Measurements from ENCODE around the gene MYEF2. TPM values are rescaled to one million over a fixed set of nuclear protein-coding genes. Genes with fewer than 3 reads are reported as not detected.

Gene MYEF2
- 10 to 100 TPM; 12.3 to 13.2 TPM for total RNA-seq
- long read RNA-seq, partial matches to known transcripts, result 0 of 2 reads
- long read RNA-seq, other reads (novel, unspliced or antisense), result 2 of 2 reads

- intact Hi-C loops (cut with DNase I, micrococcal nuclease), result no loop called here
- ATAC-seq, result peak; percentile 90
- DNase-seq, result peak; percentile 66 to 79
These were observed at the start of gene MYEF2 for GRCh38 chr15:48177766-48178647. Gene MYEF2 (minus strand): TSS chr15:48178295. CDS start chr15:48178237, 58 bp downstream.

GRCh38 chr15:48225771-48226170, 47.7 kb upstream of the MYEF2 start:
- intact Hi-C loops (cut with DNase I, micrococcal nuclease), result no loop called here
- ATAC-seq (no peak), DNase-seq (no peak)

GRCh38 chr15:48222627-48223026, 44.5 kb upstream of the MYEF2 start:
- no peak for DNase-seq
- intact Hi-C loops (cut with DNase I, micrococcal nuclease), result no loop called here
- no peak for ATAC-seq

- intact Hi-C loops (cut with DNase I, micrococcal nuclease), result no loop called here
- ATAC-seq (no peak), DNase-seq (no peak)
These were observed 43.8 kb upstream of the MYEF2 start for GRCh38 chr15:48221885-48222284.

GRCh38 chr15:48221261-48221660, 43.2 kb upstream of the MYEF2 start:
- intact Hi-C loops (cut with DNase I, micrococcal nuclease), result no loop called here
- ATAC-seq, result no peak
- no peak for DNase-seq

GRCh38 chr15:48205981-48206380, 27.9 kb upstream of the MYEF2 start, which contains the start of gene SLC12A1:
Gene SLC12A1 (plus strand): TSS chr15:48206302. CDS start chr15:48207720, 1,418 bp downstream.
- ATAC-seq (no peak), DNase-seq (no peak)
- intact Hi-C loops (cut with DNase I, micrococcal nuclease), result no loop called here

GRCh38 chr15:48202068-48202467, 24.0 kb upstream of the MYEF2 start:
- DNase-seq, result no peak
- ATAC-seq, result no peak
- intact Hi-C loops (cut with DNase I, micrococcal nuclease), result no loop called here

- DNase-seq (peak in 1 of 2 donors; percentile 8), ATAC-seq (peak; percentile 75)
- intact Hi-C loops (cut with DNase I, micrococcal nuclease), result no loop called here
These were observed 13.6 kb upstream of the MYEF2 start, which contains the start of gene CTXN2 for GRCh38 chr15:48191574-48192225. Gene CTXN2 (plus strand): TSS chr15:48191665. CDS start chr15:48201301, 9,636 bp downstream.

GRCh38 chr15:48190932-48191573, 13.0 kb upstream of the MYEF2 start:
- intact Hi-C loops (cut with DNase I, micrococcal nuclease), result no loop called here
- peak; percentile 91 for ATAC-seq
- peak; percentile 55 to 89 for DNase-seq

GRCh38 chr15:48186271-48186670, 8.2 kb upstream of the MYEF2 start:
- DNase-seq (no peak), ATAC-seq (no peak)
- intact Hi-C loops (cut with DNase I, micrococcal nuclease), result no loop called here

- ATAC-seq (no peak), DNase-seq (no peak)
- intact Hi-C loops (cut with DNase I, micrococcal nuclease), result no loop called here
These were observed 7.4 kb upstream of the MYEF2 start for GRCh38 chr15:48185529-48185928.

GRCh38 chr15:48182749-48183148, 4.7 kb upstream of the MYEF2 start:
- DNase-seq, result no peak
- intact Hi-C loops (cut with DNase I, micrococcal nuclease), result no loop called here
- ATAC-seq, result no peak

- no peak for ATAC-seq
- intact Hi-C loops (cut with DNase I, micrococcal nuclease), result no loop called here
- DNase-seq, result no peak
These were observed 495 bp upstream of the MYEF2 start for GRCh38 chr15:48178648-48178931.

- intact Hi-C loops (cut with DNase I, micrococcal nuclease), result no loop called here
- ATAC-seq (peak; percentile 81), DNase-seq (no peak)
These were observed 721 bp downstream of the MYEF2 start for GRCh38 chr15:48177383-48177765.

GRCh38 chr15:48176957-48177356, 1.1 kb downstream of the MYEF2 start:
- ATAC-seq (no peak), DNase-seq (no peak)
- intact Hi-C loops (cut with DNase I, micrococcal nuclease), result no loop called here

GRCh38 chr15:48176112-48176511, 2.0 kb downstream of the MYEF2 start:
- ATAC-seq, result no peak
- no peak for DNase-seq
- intact Hi-C loops (cut with DNase I, micrococcal nuclease), result no loop called here

- no peak for ATAC-seq
- DNase-seq, result no peak
- intact Hi-C loops (cut with DNase I, micrococcal nuclease), result no loop called here
These were observed 3.0 kb downstream of the MYEF2 start for GRCh38 chr15:48175126-48175525.

- no peak for ATAC-seq
- intact Hi-C loops (cut with DNase I, micrococcal nuclease), result no loop called here
- DNase-seq, result no peak
These were observed 7.1 kb downstream of the MYEF2 start for GRCh38 chr15:48170981-48171380.

GRCh38 chr15:48168616-48169015, 9.5 kb downstream of the MYEF2 start:
- ATAC-seq (no peak), DNase-seq (no peak)
- intact Hi-C loops (cut with DNase I, micrococcal nuclease), result no loop called here

- DNase-seq (no peak), ATAC-seq (no peak)
- intact Hi-C loops (cut with DNase I, micrococcal nuclease), result no loop called here
These were observed 24.6 kb downstream of the MYEF2 start for GRCh38 chr15:48153526-48153925.

Measured in left colon (tissue), 2 donors.